ENCODE data around the gene HRCT1.

- TF ChIP-seq, protein P1, sequence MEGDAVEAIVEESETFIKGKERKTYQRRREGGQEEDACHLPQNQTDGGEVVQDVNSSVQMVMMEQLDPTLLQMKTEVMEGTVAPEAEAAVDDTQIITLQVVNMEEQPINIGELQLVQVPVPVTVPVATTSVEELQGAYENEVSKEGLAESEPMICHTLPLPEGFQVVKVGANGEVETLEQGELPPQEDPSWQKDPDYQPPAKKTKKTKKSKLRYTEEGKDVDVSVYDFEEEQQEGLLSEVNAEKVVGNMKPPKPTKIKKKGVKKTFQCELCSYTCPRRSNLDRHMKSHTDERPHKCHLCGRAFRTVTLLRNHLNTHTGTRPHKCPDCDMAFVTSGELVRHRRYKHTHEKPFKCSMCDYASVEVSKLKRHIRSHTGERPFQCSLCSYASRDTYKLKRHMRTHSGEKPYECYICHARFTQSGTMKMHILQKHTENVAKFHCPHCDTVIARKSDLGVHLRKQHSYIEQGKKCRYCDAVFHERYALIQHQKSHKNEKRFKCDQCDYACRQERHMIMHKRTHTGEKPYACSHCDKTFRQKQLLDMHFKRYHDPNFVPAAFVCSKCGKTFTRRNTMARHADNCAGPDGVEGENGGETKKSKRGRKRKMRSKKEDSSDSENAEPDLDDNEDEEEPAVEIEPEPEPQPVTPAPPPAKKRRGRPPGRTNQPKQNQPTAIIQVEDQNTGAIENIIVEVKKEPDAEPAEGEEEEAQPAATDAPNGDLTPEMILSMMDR (IDR thresholded peaks at IDR 0.05): no peak
- TF ChIP-seq POLR2A (IDR thresholded peaks at IDR 0.05): no peak
Measured at GRCh38 chr9:35933550-35934067, 27.6 kb downstream of the HRCT1 start.

All from Peyer's patch (tissue), 4 donors.